GM21528 (cell line): Measurements from ENCODE around the gene BNIP3.
A peak's percentile ranks its signal among the peaks of the same experiment; 100 is the strongest.

Source experiments
- ATAC-seq: cut with Tn5 transposase; IDR thresholded peaks from one replicate; pipeline ENCODE4 v1.9.1; 2021; ENCODE audit warnings: mild to moderate bottlenecking, moderate library complexity; ENCODE audit not compliant: unreplicated experiment, low FRiP score

The BNIP3 gene, protein sequence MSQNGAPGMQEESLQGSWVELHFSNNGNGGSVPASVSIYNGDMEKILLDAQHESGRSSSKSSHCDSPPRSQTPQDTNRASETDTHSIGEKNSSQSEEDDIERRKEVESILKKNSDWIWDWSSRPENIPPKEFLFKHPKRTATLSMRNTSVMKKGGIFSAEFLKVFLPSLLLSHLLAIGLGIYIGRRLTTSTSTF

DNA sequence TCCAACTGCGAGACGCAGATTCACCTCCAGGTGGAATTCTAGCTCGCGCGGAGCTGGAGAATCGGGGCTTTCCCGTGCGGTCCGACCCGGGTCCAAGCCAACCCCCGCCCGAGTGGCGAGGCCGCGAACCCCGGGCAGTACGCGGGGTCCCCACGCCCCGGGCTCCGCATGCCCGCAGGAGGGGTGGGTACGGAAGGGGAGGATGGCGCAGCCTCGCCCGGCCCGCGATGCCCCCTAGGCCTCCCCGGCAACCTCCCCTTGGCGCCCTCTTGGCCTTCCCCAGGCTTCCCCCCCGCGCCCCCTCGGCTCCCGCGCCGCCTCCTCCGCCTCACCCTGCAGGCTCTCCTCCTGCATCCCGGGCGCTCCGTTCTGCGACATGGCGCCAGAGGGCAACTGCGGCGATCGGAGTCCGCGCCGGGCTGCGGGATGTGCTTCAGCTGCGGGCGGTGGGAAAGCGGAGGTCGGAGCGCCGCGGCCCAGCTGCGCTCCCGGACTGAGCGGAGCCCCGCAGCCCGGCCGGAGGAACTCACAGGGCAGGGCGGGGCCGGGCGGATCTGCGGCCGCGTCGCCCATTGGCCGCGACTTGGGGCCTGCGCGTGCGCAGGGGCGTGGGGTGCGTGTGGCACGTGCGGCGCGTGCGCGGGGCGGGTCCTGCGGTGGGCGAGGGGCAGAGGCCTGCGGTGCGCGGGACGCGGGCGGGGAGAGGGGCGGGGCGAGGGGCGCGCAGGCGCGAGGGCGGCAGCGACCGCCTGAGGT, at the start of gene BNIP3:
Gene BNIP3 (minus strand): TSS at position 495 of the 756 bp plus-strand sequence. CDS start 117 bp downstream, at position 378.
- peak; percentile 88 for ATAC-seq

DNA sequence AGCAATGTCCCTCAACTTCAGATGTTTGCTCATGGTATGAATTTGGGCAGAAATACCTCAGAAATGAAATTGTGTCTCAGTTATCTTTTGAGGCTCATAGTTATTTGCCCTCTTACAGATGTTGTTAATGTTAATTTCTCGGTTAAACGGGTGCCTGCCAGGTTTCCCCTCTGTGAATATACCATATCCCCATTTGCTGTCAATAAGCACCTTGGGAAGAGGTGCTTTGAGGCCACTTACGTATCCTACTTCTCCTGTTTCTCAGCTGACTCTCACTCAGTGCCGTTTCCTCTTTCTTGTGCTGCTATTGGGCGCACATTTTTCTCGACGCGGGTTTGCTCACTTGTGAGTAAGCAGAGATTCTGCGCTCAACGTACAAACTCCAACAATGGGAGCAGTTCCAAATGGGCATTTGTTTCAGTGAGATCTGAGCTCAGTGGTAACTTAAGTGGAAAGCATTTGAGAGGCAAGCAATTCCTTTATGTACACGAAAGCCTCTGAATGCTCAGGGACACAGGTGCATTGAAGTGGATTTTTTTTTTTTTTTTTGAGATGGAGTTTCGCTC, 49.3 kb upstream of the BNIP3 start:
- ATAC-seq, result no peak

DNA sequence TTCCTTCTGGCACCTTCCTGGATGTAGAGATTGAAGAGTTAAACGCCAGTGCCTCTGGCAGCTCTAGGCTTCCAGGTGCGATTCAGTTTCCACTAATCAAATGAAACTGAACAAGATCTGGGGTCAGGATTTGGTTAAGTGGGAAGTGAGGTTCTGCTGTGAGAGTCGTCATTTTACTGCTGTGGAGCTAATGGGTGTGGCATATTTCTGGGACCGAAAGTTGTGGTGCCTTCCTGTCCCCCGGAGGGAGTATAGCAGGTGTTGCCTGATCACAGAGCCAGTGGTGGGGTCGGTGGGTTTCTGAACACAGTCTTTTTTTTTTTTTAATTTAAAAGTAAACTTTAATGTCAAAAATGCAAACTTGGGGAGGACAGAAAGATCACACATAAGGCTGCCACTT, 47.0 kb upstream of the BNIP3 start:
- no peak for ATAC-seq

DNA sequence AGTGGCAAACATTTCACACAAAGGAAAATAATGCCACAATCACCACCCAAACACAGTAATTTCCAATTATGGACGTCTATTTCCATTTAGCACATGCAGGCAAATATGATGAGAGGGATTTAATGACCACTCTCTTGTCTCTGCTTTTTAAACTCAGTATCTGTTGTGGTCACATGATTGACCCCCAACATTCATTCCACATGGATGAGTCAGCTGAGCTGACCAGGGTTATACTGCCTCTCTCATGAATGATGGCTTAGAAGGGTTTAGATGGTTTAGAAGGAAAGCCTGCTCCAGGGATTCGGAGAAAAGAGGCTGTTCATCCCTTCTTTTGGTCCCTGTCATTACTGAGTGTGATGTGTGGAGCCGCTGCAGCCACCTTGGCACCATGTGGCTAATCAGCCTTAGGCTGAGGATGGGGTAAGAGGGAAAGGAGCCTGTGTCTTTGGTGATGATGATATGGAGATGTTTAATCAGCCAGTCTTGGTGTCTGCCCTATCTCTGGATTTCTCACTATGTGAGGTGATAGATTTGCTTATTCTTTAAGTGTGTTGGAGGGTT, 45.8 kb upstream of the BNIP3 start:
- no peak for ATAC-seq

DNA sequence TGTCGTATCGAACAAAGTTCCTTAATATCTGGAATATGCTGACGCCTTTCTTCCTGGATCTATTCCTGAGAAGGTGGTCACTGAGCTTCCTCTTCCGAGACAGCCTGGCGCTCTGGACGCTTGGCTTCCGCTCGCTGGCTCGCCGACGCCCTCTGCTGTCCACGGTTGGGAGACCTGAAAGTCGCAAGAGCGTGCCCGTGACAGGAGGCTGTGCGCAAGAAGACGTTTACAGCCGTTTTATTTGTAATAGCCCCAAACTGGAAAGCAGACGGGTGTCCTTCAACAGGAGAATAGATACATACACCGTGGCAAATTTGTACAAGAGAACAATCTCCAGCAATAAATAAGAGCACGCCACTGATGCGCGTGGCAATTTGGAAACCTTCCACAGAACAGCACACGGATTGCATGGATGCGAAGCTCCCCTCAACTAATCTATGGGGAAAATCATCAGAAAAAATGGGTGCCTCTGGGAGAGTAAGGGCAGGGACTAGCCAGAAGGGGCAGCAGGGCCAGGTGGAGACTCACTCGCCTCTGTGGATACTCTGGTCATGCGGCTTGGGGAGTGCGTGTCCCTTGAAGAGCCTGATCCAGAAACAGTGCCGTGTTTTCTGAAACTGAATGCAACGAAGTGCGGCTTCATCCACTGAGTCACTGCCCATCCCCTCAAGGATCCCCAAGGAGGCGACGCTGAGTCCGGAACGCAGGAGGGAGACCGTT, 41.5 kb upstream of the BNIP3 start:
- peak; percentile 70 for ATAC-seq

DNA sequence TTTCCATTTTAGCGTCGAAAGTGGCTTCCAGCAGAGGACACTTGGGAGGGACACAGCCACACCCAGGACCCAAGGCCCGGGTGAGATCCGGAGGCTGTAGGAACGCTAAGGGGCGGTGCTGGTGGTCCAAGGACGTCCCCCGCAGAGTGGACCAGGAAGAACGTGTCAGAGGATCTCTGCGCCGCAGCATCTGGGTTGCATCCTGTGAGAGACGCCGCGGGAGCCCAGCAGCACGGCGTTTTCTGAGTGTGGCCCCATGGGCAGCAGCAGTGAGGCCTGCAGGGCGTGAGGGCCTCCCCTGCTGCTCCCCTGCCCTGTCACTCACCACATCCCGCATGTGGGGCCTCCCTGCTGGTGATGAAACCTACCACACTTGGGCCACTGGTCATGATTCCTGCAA, 40.5 kb upstream of the BNIP3 start:
- no peak for ATAC-seq

DNA sequence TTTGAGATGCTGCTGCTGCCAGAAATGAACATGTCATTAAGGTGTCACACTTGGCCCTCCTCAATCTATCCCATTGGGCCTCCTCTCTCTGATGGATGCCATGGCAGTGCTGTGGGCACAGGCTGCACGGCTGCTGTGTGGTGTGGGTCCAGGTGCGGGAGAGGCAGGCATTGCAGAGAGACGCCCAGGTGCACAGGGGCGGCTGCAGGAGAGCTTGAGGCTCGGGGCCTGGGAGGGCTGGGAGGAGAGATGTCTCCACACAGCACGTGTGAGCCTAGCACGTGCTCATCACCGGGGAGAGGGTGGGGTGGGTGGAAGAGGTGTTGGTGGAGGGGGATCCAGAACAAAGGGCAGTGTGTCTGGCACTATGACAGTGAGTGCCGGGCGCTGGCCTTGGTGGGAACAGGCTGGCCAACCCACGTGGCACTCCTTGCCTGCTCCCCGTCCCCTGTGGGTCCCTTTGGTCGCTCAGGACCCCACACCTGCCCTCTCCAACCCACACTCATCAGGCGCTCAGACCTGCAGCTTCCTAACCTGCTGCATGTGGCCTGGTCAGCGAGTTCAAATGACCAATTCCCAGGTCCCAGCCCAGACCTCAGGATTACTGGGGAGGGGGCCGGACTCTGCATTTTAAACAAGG, 39.9 kb upstream of the BNIP3 start:
- ATAC-seq, result no peak

DNA sequence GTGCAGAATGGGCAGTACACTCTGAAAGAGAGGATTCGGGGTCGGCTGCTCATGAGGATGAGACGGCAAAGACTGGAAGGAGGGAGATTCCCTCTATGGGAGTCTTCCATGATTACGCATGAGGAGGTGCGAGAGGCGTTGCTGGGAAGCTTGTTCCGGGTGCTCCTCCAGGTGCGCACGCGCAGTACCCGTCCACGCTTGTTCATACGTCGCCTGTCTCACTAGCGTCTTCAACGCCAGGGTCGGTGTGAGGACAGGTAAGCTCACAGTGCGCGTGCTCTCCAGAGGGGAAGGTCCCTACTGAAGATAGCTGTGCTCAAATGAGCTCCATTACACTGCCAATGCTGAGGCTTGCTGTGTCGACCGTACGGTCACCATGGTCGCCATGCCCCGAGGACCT, 39.3 kb upstream of the BNIP3 start:
- no peak for ATAC-seq

DNA sequence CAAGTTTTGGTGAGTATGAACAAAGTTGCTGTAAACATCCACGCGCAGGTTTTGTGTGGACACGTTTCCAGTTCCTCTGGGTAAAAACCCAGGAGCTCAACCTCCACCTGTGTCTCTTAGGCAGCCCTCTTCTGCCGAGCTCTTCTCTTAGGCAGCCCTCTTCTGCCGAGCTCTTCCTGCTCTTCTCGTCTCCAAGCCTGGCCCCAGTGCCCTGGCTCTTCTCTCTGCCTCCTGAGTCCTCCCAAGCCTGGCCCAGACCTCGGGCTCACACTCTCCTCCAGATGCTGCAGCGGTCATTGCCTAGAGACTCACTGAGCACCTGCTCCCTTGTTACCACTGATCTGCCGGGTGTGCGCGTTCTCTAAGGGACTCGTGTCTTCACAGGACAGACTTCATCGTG, 38.7 kb upstream of the BNIP3 start:
- ATAC-seq, result no peak

DNA sequence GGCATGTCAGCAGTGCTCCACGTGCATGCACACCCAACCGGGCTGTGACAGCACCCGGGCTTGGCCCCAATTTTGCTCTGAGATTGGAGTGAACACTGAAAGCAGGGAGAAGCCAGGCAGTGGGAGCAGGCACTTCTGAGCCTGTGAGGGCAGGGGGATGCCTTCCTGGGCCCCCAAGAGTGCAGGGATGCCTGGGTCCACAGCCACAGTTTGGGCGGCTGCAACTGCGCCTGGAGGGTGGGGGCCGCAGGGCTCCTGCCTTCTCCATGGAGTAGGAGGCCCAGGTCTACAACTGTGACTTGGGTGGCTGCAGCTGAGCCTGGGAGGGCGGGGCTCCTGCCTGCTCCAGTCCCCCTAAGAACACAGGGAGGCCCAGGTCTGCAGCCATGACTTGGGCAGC, 37.6 kb upstream of the BNIP3 start:
- ATAC-seq, result no peak

DNA sequence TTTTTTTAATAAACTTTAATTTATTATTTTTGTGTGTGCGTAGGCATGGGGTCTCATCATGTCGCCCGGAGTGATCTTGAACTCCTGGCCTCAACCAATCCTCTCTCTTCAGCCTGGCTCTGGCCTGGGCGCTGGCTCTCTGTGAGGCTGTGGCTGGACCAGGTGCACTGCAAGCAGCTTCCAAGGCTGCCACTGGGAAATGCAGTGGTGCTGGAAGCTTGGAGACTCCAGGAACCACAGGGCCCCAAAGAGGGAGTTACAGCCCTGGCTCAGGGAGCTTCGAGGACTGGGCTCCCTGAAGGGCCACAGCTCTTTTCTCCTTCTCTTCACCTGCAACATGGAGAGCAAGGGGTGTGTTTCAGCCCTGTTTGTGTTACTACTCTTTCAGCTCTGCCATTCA, 36.7 kb upstream of the BNIP3 start:
- ATAC-seq, result no peak

DNA sequence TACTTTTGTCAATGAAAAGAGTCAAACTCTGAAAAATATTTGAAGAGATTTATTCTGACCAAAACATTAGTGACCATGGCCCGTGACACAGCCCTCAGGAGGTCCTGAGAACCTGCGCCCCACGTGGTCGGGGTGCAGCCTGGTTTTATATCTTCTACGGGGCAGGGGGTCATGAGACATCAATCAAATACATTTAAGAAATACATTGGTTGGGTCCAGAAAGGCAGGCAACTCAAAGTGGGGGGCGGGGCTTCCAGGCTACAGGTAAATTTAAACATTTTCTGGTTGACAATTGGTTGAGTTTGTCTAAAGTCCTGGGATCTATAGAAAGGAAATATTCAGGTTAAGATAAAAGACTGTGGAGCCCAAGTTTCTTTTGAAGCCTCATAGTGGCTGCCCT, 34.8 kb upstream of the BNIP3 start:
- no peak for ATAC-seq

DNA sequence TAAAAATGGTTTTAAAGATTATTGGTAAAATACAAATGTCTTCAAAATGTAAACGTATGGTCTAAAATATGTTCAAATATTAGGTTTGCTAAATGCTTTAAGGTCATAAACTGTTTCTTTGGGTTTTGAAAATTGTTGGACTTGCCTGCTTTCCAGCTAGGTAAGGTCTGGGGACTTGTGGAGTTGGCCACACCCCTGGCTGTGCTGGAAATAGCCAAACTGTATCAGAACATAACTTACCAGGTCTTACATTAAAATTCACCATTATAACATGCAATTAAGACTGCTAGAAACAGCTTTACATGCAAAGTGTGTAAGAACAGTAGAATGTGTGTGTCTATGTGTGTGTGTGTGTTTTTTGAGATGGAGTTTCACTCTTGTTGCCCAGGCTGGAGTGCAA, 29.7 kb upstream of the BNIP3 start:
- ATAC-seq, result no peak

DNA sequence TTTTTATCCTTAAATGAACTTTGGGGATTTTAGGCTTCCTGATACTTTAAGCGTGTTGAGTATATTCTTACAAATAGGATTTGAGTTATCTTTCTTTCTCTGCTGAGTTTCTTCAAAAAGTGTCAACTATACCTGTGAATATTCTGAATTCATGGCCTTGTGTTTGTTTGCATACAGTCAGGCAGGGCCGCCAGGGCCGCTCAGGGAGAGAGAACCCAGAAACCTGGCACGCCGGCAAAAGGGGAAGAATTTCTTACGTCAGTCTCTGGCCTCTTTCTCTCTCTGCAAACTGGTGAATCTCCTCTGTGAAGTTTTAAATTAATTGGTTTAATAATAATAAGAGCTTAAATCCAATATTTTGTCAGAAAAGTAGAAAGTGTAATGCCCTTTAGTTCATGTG, 29.3 kb upstream of the BNIP3 start:
- ATAC-seq, result no peak

DNA sequence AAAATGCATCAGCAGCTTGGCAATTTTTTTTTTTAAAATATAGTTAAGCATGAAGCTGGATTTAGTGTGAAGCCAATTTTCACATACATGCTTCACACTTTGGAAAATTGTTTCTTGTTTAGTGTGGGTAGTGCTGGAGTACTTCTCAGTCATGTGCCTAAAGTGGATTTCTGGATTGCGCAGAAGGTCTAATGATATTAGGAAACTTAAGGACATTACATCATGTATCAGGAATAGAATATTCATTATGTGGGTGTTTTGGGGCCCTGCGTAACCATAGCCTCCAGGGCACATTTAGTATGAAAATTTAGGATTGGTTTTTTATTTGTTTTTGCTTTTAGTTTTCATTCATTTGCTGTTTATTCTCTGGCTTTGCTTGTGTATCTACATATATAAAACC, 28.8 kb upstream of the BNIP3 start:
- no peak for ATAC-seq

DNA sequence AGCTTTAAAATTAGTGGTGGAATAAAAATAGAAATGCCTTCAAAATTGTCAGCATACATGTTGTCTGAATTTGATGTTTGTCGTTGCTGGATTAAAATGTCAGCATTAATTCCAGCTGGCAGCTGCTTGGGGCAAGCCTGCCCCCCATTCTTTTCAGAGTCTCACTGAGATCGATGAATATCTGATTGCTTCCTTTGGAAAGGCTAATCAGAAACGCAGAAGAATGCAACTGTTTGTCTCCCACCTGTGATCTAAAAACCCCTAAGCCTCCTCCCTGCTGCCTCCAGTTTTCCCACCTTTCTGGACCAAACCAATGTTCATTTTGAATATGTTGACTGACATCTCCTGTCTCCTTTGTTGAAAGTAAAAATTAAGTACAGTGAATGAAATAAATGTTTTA, 27.9 kb upstream of the BNIP3 start:
- ATAC-seq, result no peak

DNA sequence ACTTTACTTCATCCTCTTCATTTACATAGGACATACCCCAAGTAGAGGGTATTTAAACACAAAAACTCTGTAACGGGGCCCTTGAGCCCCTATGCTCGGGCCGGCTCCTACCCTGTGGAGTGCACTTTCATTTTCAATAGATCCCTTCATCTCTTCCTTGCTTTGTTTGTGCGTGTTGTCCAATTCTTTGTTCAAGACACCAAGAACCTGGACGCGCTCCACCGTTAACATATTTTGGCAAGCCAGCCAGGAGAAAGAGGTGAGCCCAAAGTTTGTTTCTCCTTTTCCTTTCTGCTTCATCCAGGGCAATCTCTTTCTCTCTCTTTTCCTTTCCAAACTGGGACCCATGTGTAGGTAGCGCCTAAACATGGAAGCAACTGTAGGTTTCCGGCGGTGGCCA, 26.0 kb upstream of the BNIP3 start:
- no peak for ATAC-seq

DNA sequence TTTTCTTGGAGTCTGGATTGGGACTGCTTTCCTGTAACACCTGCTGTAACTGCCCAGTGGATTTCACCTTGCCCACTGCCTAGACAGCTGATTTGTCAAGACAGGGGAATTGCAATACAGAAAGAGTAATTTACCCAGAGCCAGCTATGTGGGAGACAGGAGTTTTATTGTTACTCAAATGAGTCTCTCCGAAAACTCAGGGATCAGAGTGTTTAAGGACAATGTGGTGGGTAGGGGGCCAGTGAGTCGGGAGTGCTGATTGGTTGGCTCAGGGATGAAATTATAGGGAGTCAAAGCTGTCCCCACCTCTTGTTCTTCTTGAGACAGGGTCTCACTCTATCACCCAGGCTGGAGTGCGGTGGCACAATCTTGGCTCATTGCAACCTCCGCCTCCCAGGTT, 25.2 kb upstream of the BNIP3 start:
- ATAC-seq, result no peak

DNA sequence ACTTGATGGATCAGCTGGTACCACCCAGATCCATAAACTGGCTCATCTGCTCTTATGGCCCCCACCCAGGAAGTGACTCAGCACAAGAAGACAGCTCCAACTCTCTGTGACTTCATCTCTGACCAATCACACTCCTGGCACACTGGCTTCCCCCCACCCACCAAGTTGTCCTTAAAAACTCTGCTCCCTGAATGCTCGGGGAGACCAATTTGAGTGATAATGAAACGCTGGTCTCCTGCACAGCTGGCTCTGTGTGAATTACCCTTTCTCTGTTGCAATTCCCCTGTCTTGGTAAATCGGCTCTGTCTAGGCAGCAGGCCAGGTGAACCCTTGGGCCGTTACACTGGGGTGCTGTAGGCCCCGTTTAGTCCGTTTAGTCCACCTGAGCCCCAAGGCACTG, 23.4 kb upstream of the BNIP3 start:
- ATAC-seq, result no peak

DNA sequence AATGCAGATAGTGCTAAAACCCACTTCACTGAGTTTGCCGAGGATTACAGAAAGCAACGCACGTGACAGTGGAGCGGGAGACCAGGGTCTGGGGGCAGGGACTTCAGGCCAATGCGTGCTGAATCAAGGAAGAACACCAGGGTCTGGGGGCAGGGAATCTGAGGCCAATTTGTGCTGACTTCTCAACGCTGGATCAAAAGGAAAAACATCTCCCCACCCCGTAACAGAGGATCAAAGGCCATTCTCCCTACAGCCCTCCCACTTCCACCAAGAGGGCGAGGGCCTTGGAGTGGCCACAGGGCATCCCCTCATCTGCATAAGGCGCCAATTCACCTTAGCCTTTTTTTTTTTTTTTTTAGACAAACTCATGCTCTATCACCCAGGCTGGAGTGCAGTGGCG, 22.3 kb upstream of the BNIP3 start:
- no peak for ATAC-seq
